ENCODE measurements around the gene TBX10. TPM values are rescaled to one million over a fixed set of nuclear protein-coding genes. Genes with fewer than 3 reads are reported as not detected.

Gene TBX10
- total RNA-seq, 1 donor from 2014 or later = not detected

DNA sequence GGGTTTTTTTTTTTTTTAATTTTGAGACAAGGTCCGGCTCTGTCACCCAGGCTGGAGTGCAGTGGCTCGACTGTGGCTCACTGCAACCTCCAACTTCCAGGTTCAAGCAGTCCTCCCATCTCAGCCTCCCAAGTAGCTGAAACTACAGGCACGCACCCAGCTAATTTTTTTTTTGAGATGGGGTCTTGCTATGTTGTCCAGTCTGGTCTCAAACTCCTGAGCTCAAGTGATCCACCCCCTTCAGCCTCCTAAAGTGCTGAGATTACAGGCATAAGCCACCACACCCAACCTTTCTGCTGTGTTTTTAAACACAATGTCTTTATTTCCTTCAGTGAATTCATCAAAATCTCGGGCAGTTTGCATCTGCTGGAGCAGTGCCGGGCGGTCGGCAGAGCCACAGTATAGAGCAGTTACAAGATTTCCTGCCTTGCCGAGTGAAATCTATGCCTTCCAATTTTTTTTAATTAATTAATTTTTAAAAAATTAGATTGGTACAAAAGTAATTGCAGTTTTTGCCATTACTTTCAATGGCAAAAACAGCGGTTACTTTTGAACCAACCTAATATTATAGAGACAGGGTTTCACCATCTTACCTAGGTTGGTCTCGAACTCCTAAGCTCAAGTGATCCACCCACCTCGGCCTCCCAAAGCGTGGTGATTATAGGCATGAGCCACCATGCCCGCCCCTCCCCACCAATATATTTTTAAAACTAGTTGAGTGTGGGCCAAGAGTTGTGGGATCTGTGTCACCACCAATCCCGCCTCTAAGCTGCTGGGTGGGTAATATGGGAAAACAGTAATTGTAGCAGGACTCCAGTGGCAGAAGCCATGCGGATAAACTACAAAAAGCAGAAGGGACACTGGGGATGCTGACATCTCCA, 13.6 kb upstream of the TBX10 start:
- H3K9me3 ChIP-seq (ENCODE audit: insufficient read depth, low read depth, low read length) = peaks cover 3% of the 10 kb centered on the region
- Mint-ChIP-seq H3K4me3 (ENCODE audit: unreplicated experiment) (no peak overlapping the region), H3K27ac (ENCODE audit: unreplicated experiment) (no peak overlapping the region), H3K36me3 (ENCODE audit: low read depth, unreplicated experiment) (no peaks in the 10 kb centered on the region), H3K4me1 (ENCODE audit: low read depth, unreplicated experiment) (no peaks in the 10 kb centered on the region), H3K9me3 (ENCODE audit: unreplicated experiment) (peaks cover 2% of the 10 kb centered on the region), H3K27me3 (ENCODE audit: low read depth, unreplicated experiment) (peaks cover 3% of the 10 kb centered on the region)
- FAIRE-seq (no peak), DNase-seq (ENCODE audit: low read depth) (no peak)
- no peak overlapping the region for H3K4me2 ChIP-seq (ENCODE audit: low read length)
- H3K9ac ChIP-seq (ENCODE audit: low read length) = no peak overlapping the region
- H3K4me3 ChIP-seq (ENCODE audit: insufficient read depth, low read depth, low read length) = no peak overlapping the region
- H4K20me1 ChIP-seq (ENCODE audit: insufficient read depth, low read length) = no peaks in the 10 kb centered on the region
- H2AFZ ChIP-seq (ENCODE audit: low read depth, low read length) = no peak overlapping the region
- peaks cover 2% of the 10 kb centered on the region for H3K27me3 ChIP-seq (ENCODE audit: insufficient read depth, low read length)
- H3K79me2 ChIP-seq (ENCODE audit: insufficient read depth, low read length) = no peaks in the 10 kb centered on the region
- no peak overlapping the region for H3K27ac ChIP-seq (ENCODE audit: low read depth, low read length)
- TF ChIP-seq EZH2 (IDR thresholded peaks at IDR 0.05; ENCODE audit: insufficient read depth, low read length) = no peak
- no peak for TF ChIP-seq CTCF (IDR thresholded peaks at IDR 0.05; ENCODE audit: insufficient read depth, low read depth, low read length)
- H3K36me3 ChIP-seq (ENCODE audit: insufficient read depth, low read length) = no peaks in the 10 kb centered on the region
- H3K4me1 ChIP-seq (ENCODE audit: insufficient read depth, low read length) = no peaks in the 10 kb centered on the region

DNA sequence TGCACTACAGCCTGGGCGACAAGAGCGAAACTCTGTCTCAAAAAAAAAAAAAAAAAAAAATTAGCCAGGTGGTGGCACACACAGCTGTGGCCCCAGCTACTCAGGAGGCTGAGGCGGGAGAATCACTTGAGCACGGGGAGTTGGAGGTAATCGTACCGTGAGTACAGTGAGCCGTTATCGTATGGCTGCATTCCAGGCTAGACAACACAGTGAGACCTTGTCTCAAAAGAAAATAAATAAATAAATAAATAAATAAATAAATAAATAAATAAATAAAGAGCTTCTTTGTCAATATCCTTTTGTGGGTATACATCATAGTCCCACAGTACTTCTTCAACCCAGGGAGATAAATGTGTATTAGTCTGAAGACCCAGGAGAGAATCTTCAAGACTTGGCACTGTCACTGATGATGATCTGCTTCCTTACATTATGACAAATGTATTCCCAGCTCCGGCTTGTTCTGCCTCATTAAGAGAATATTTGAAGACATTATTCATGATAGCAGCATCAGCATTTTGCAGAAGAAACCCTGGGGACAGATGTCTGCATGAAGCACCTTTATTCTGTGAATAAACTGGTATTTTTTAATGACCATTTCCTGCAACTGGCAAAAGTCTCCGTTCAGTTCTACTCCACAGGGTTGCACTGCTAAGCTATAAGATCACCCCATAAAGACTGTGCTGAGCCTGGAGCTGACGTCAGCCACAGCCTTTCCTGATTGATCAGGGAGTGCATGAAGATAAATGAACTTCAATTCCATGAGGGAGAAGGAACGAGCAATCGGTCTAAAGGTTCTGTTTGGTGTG, 12.6 kb upstream of the TBX10 start:
- Histone ChIP-seq H2AFZ (ENCODE audit: low read depth, low read length) (no peak overlapping the region), H3K27me3 (ENCODE audit: insufficient read depth, low read length) (peaks cover 2% of the 10 kb centered on the region), H3K9ac (ENCODE audit: low read length) (no peak overlapping the region), H4K20me1 (ENCODE audit: insufficient read depth, low read length) (no peaks in the 10 kb centered on the region), H3K4me3 (ENCODE audit: insufficient read depth, low read depth, low read length) (no peak overlapping the region), H3K9me3 (ENCODE audit: insufficient read depth, low read depth, low read length) (peaks cover 3% of the 10 kb centered on the region), H3K4me1 (ENCODE audit: insufficient read depth, low read length) (no peaks in the 10 kb centered on the region), H3K27ac (ENCODE audit: low read depth, low read length) (no peak overlapping the region), H3K4me2 (ENCODE audit: low read length) (no peak overlapping the region), H3K79me2 (ENCODE audit: insufficient read depth, low read length) (no peaks in the 10 kb centered on the region), H3K36me3 (ENCODE audit: insufficient read depth, low read length) (no peaks in the 10 kb centered on the region)
- Mint-ChIP-seq H3K9me3 (ENCODE audit: unreplicated experiment) (peaks cover 2% of the 10 kb centered on the region), H3K27me3 (ENCODE audit: low read depth, unreplicated experiment) (peaks cover 10% of the 10 kb centered on the region), H3K4me1 (ENCODE audit: low read depth, unreplicated experiment) (no peaks in the 10 kb centered on the region), H3K4me3 (ENCODE audit: unreplicated experiment) (no peak overlapping the region), H3K36me3 (ENCODE audit: low read depth, unreplicated experiment) (no peaks in the 10 kb centered on the region), H3K27ac (ENCODE audit: unreplicated experiment) (no peak overlapping the region)
- TF ChIP-seq EZH2 (IDR thresholded peaks at IDR 0.05; ENCODE audit: insufficient read depth, low read length) = no peak
- no peak for TF ChIP-seq CTCF (IDR thresholded peaks at IDR 0.05; ENCODE audit: insufficient read depth, low read depth, low read length)
- DNase-seq (ENCODE audit: low read depth) (no peak), FAIRE-seq (no peak)
